Keratinocyte (primary cell): ENCODE measurements around the gene LGR6. TPM values are rescaled to one million over a fixed set of nuclear protein-coding genes. Genes with fewer than 3 reads are reported as not detected.

Experiments
- DNase-seq: peaks from one replicate; pipeline ENCODE4 v3.0.0-alpha.2; 2011; ENCODE audit warnings: low read depth, missing footprints, low spot score
- FAIRE-seq: peaks from 2 replicates; lab custom pipeline; 2011; peaks lifted over from hg19 to GRCh38; lab: Jason Lieb, UNC
- H2AFZ ChIP-seq: 2 replicates; pipeline ENCODE4 v1.6.0; 2012; ENCODE audit warnings: low read length, control low read depth, inconsistent platforms; ENCODE audit not compliant: control insufficient read depth
- H3K27ac ChIP-seq: 2 replicates; pipeline ENCODE4 v1.5.1; 2011; ENCODE audit warnings: low read length; ENCODE audit not compliant: control insufficient read depth, insufficient read depth
- H3K27me3 ChIP-seq: 3 replicates; pipeline ENCODE4 v1.6.0; 2011; ENCODE audit warnings: low read length; ENCODE audit not compliant: control insufficient read depth, insufficient read depth; ENCODE audit errors: extremely low read depth
- H3K36me3 ChIP-seq, 2 experiments: 2 replicates in 1 of 2; 3 replicates in 1 of 2; pipeline ENCODE4 v1.5.1; 2011; ENCODE audit warnings: low read length in 2 of 2, mild to moderate bottlenecking in 1 of 2; ENCODE audit not compliant: control insufficient read depth in 2 of 2, insufficient read depth in 2 of 2; ENCODE audit errors: extremely low read depth in 1 of 2
- H3K4me1 ChIP-seq: 3 replicates; pipeline ENCODE4 v1.5.1; 2011; ENCODE audit warnings: low read length; ENCODE audit not compliant: control insufficient read depth, insufficient read depth; ENCODE audit errors: extremely low read depth
- H3K4me2 ChIP-seq: 3 replicates; pipeline ENCODE4 v1.6.0; 2011; ENCODE audit warnings: low read depth, low read length; ENCODE audit not compliant: control insufficient read depth, insufficient read depth; ENCODE audit errors: extremely low read depth
- H3K4me3 ChIP-seq, 3 experiments: fragments of 200-600 bp in 1 of 3; sonication (generic) in 1 of 3; 2 replicates in 2 of 3; 3 replicates in 1 of 3; pipeline ENCODE4 v1.5.1; 2011 to 2016; ENCODE audit warnings: low read length in 3 of 3, mild to moderate bottlenecking in 3 of 3, control low read depth in 2 of 3, inconsistent platforms in 1 of 3, low read depth in 1 of 3, mixed read lengths in 1 of 3, mixed run types in 1 of 3, moderate library complexity in 1 of 3; ENCODE audit not compliant: control insufficient read depth in 2 of 3, insufficient read depth in 2 of 3; ENCODE audit errors: extremely low read depth in 1 of 3
- H3K79me2 ChIP-seq: 2 replicates; pipeline ENCODE4 v1.6.0; 2012; ENCODE audit warnings: low read length; ENCODE audit not compliant: control insufficient read depth, insufficient read depth
- H3K9ac ChIP-seq: 3 replicates; pipeline ENCODE4 v1.6.0; 2011; ENCODE audit warnings: low read length; ENCODE audit not compliant: control insufficient read depth, insufficient read depth; ENCODE audit errors: extremely low read depth
- H3K9me1 ChIP-seq: 3 replicates; pipeline ENCODE4 v1.6.0; 2011; ENCODE audit warnings: low read length; ENCODE audit not compliant: control insufficient read depth, insufficient read depth; ENCODE audit errors: extremely low read depth
- H3K9me3 ChIP-seq: 2 replicates; pipeline ENCODE4 v1.5.1; 2012; ENCODE audit warnings: low read depth, low read length; ENCODE audit not compliant: control insufficient read depth
- H4K20me1 ChIP-seq: 3 replicates; pipeline ENCODE4 v1.6.0; 2011; ENCODE audit warnings: low read length; ENCODE audit not compliant: control insufficient read depth, insufficient read depth; ENCODE audit errors: extremely low read depth
- CTCF ChIP-seq, 3 experiments: IDR thresholded peaks in 1 of 3; conservative IDR thresholded peaks in 1 of 3; optimal IDR thresholded peaks in 1 of 3; 2 replicates in 2 of 3; 3 replicates in 1 of 3; pipeline versions ENCODE3 to v1.5.1; 2011; ENCODE audit warnings: low read length in 3 of 3, mild to moderate bottlenecking in 3 of 3, moderate library complexity in 2 of 3, control low read depth in 1 of 3, inconsistent platforms in 1 of 3; ENCODE audit not compliant: insufficient read depth in 2 of 3; ENCODE audit errors: extremely low read depth in 1 of 3
- EZH2 ChIP-seq: IDR thresholded peaks from one replicate; pipeline ENCODE4 v1.6.1; 2012; ENCODE audit warnings: inconsistent platforms, mild to moderate bottlenecking, low read length, moderate library complexity
- dilution Hi-C: fragments of 300-500 bp; cut with MboI; formaldehyde crosslinking; loops from one replicate; pipeline ENCODE4 v1.7.0; 2020; ENCODE audit warnings: low sequenced_read_pairs; ENCODE audit not compliant: extremely low pct_ligation_motif_present
- polyA plus RNA-seq, 5 experiments: library from polyadenylated mRNA; depleted of rRNA in 3 of 5; stranded (reverse) in 3 of 5; stranded (forward) in 1 of 5; unstranded in 1 of 5; fragments of >200 nt; gene quantifications; 1 replicate in 1 of 5; 2 replicates in 3 of 5; 3 replicates in 1 of 5; pipeline versions ENCODE4 v1.2.1 to v1.2.3, GENCODE V29; 2011 to 2012; ENCODE audit warnings: missing spikeins in 2 of 5, low read depth in 1 of 5, low replicate concordance in 1 of 5

The LGR6 gene
- polyA plus RNA-seq, 1 donor (not counting 4 experiments of a cell fraction or from before 2014, with no cell fraction given), result 0.42 TPM

DNA sequence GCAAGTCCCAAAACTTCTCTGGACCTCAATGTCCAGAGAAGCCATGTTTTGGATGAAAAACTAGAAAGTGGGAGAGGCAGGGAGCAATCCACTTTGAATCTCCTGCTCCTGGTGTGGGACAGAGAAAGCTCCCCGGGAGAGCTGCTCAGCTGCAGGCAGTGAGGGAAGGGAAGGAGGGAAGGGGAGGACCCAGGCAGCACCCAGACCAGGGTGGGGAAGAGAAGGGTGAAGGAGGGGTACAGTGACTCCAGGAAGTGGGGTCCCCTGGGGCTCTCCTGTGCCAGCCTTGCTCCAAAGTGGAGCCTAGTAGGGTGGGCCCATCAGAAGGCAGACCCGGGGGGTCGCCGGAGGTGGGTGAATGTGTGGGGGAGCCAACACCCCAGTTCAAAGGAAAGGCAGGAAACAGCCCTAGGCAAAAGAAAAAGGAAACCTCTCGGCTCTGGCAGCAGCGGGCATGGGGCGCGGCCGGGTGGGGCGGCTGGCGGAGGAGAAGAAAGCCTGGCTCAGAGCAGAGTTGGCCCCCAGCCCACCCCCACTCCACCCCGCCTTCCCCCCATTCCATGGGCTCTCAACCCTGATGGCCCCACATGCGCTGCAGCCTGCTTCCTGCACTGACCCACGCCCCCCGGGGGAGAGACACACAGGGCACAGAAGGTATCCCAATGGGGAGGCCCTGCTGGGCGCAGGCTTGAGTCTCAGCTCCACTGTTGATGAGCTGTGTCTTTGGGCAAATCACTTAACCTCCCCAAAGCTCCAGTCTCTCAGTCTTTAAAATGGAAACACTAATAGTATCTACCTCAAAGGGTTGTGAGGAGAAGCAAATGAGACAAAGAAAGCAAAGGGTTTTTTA, 5.7 kb downstream of the LGR6 start:
- Histone ChIP-seq H3K9me3 (no peaks in the 10 kb centered on the region), H4K20me1 (no peaks in the 10 kb centered on the region), H3K36me3 (no peaks in the 10 kb centered on the region), H3K27me3 (peaks cover 5% of the 10 kb centered on the region), H3K4me2 (peak overlapping the region; percentile 39), H3K79me2 (no peaks in the 10 kb centered on the region), H3K4me1 (peaks cover 19% of the 10 kb centered on the region), H3K9me1 (peaks cover 5% of the 10 kb centered on the region), H3K9ac (no peak overlapping the region), H3K27ac (no peak overlapping the region), H3K4me3 (no peak overlapping the region), H2AFZ (peak overlapping the region; percentile 39)
- dilution Hi-C loops, result no loop called here
- DNase-seq (no peak), FAIRE-seq (peak; percentile 9)
- TF ChIP-seq CTCF (optimal IDR thresholded peaks at IDR 0.05 in 1 of 3, IDR thresholded peaks at IDR 0.05 in 1 of 3, conservative IDR thresholded peaks at IDR 0.05 in 1 of 3; ENCODE audit: extremely low read depth in 1 of 3, insufficient read depth in 2 of 3, low read length in 3 of 3) (no peak), EZH2 (no peak)

DNA sequence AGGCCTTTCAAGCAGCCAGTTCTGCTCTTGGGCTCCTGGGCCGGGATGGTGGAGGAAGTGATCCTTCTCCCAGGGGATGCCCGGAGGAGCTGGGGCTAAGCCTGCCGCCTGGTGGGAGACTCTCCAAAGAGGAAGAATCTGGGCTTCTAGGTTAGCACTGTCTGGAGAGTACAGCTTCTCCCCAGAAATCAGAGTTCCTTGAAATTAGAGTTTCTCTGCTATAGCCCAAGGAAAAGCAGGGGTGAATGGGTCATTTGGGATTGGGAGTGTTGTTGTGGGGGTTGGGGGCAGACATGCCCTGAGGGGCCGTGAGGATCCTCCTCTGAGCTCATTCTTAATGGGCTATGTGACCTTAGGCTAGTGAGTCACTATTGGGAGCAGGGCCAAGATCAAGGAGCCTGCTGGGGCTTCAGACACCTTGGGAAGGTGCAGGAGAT, 6.5 kb downstream of the LGR6 start:
- Histone ChIP-seq H3K4me2 (peak overlapping the region; percentile 39), H3K4me3 (peak overlapping the region in 1 of 3 experiments; percentile 36), H2AFZ (no peak overlapping the region), H3K27ac (no peak overlapping the region), H3K9me3 (no peaks in the 10 kb centered on the region), H3K9ac (no peak overlapping the region), H3K4me1 (peaks cover 19% of the 10 kb centered on the region), H3K27me3 (peaks cover 4% of the 10 kb centered on the region), H3K9me1 (peaks cover 5% of the 10 kb centered on the region), H4K20me1 (no peaks in the 10 kb centered on the region), H3K79me2 (no peaks in the 10 kb centered on the region), H3K36me3 (no peaks in the 10 kb centered on the region)
- dilution Hi-C loops, result no loop called here
- DNase-seq (peak; percentile 68), FAIRE-seq (no peak)
- TF ChIP-seq CTCF (optimal IDR thresholded peaks at IDR 0.05 in 1 of 3, IDR thresholded peaks at IDR 0.05 in 1 of 3, conservative IDR thresholded peaks at IDR 0.05 in 1 of 3; ENCODE audit: extremely low read depth in 1 of 3, insufficient read depth in 2 of 3, low read length in 3 of 3) (peak in 2 of 3 experiments; percentile 3 to 17), EZH2 (no peak)
